Loucy (cell line): ENCODE measurements around the gene UNC50.

Source experiments
- H2AFZ ChIP-seq: fragments of 200-600 bp; sonication (generic); 2 replicates; pipeline ENCODE4 v1.6.0; 2016; ENCODE audit warnings: antibody characterized with exemption, mild to moderate bottlenecking, low read length, moderate library complexity
- H3F3A ChIP-seq: fragments of 200-600 bp; 2 replicates; pipeline ENCODE4 v1.6.0; 2016; ENCODE audit warnings: antibody characterized with exemption, low read depth, mild to moderate bottlenecking
- H3K27me3 ChIP-seq: fragments of 200-600 bp; sonication (generic); 2 replicates; pipeline ENCODE4 v1.6.1; 2014; ENCODE audit warnings: low read length, mild to moderate bottlenecking; ENCODE audit not compliant: insufficient read depth, poor library complexity, severe bottlenecking
- H3K36me3 ChIP-seq: fragments of 200-600 bp; sonication (generic); 2 replicates; pipeline ENCODE4 v1.6.1; 2016; ENCODE audit warnings: low read length; ENCODE audit not compliant: insufficient read depth
- H3K4me1 ChIP-seq: fragments of 200-600 bp; sonication (generic); 2 replicates; pipeline ENCODE4 v1.5.1; 2014; ENCODE audit warnings: low read length, mild to moderate bottlenecking; ENCODE audit not compliant: insufficient read depth, poor library complexity, severe bottlenecking
- H3K4me2 ChIP-seq: fragments of 200-600 bp; sonication (generic); 2 replicates; pipeline ENCODE4 v1.6.0; 2014; ENCODE audit warnings: antibody characterized with exemption, low read length, low read depth, mild to moderate bottlenecking; ENCODE audit not compliant: poor library complexity, severe bottlenecking
- H3K4me3 ChIP-seq: fragments of 200-600 bp; sonication (generic); 2 replicates; pipeline ENCODE4 v1.5.1; 2014; ENCODE audit warnings: low read length, mild to moderate bottlenecking, mixed read lengths; ENCODE audit not compliant: poor library complexity, severe bottlenecking
- H3K79me2 ChIP-seq: fragments of 200-600 bp; sonication (generic); 2 replicates; pipeline ENCODE4 v1.6.1; 2014; ENCODE audit warnings: low read length; ENCODE audit not compliant: insufficient read depth
- H3K9ac ChIP-seq: fragments of 200-600 bp; sonication (generic); 2 replicates; pipeline ENCODE4 v1.6.0; 2014; ENCODE audit warnings: mild to moderate bottlenecking, low read depth, low read length, moderate library complexity; ENCODE audit not compliant: poor library complexity, severe bottlenecking
- H3K9me2 ChIP-seq: fragments of 200-600 bp; sonication (generic); replicated peaks from 2 replicates; pipeline ENCODE4 v1.6.1; 2016; ENCODE audit warnings: low read depth, low read length, mixed read lengths
- H3K9me3 ChIP-seq: fragments of 200-600 bp; sonication (generic); 2 replicates; pipeline ENCODE4 v1.6.1; 2014; ENCODE audit warnings: mild to moderate bottlenecking, antibody characterized with exemption, low read length, low read depth; ENCODE audit not compliant: insufficient read depth
- H4K20me1 ChIP-seq: fragments of 200-600 bp; sonication (generic); 2 replicates; pipeline ENCODE4 v1.6.0; 2014; ENCODE audit warnings: antibody characterized with exemption, low read length, mild to moderate bottlenecking; ENCODE audit not compliant: insufficient read depth, poor library complexity, severe bottlenecking
- CTCF ChIP-seq: fragments of 200-600 bp; sonication (generic); conservative IDR thresholded peaks from 2 replicates; pipeline ENCODE4 v1.5.1; 2014; ENCODE audit warnings: mild to moderate bottlenecking, antibody characterized with exemption, low read length
- EZH2phosphoT487 ChIP-seq: fragments of 200-600 bp; IDR thresholded peaks from 2 replicates; pipeline ENCODE4 v1.6.1; 2018; ENCODE audit warnings: antibody characterized with exemption, mild to moderate bottlenecking, moderate library complexity, borderline replicate concordance

UNC50 gene

DNA sequence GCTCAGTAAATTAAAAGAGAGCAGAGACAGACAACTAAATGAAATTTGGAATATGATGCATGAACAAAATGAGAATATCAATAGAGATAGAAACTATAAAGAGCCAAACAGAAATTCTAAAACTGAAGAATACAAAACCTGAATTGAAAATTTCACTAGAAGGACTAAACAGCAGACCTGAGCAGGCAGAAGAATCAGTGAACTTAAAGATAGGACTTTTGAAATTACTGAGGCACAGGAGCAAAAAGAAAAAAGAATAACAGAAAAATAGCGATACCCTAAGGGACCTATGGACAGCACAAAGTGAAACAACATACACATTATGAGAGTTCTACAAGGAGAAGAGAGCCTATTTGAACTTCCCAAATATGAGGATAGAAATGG lies 41.6 kb downstream of the UNC50 start:
- H3K4me2 ChIP-seq, result no peak overlapping the region
- no peaks in the 10 kb centered on the region for H3K79me2 ChIP-seq
- peaks cover 14% of the 10 kb centered on the region; the same call in 1 of the 2 replicates for H3K36me3 ChIP-seq
- no peak overlapping the region for H3K4me3 ChIP-seq
- H3F3A ChIP-seq, result no peaks in the 10 kb centered on the region
- no peaks in the 10 kb centered on the region for H3K27me3 ChIP-seq
- H4K20me1 ChIP-seq, result no peaks in the 10 kb centered on the region
- H3K9me3 ChIP-seq, result no peaks in the 10 kb centered on the region
- no peaks in the 10 kb centered on the region for H3K9me2 ChIP-seq
- H3K9ac ChIP-seq, result no peak overlapping the region
- H2AFZ ChIP-seq, result no peak overlapping the region
- H3K4me1 ChIP-seq, result peaks cover 8% of the 10 kb centered on the region
- TF ChIP-seq CTCF, result no peak
- no peak for TF ChIP-seq EZH2phosphoT487

GRCh38 chr2:98650998-98651397 lies 42.6 kb downstream of the UNC50 start:
- no peaks in the 10 kb centered on the region for H3K27me3 ChIP-seq
- H3K9ac ChIP-seq, result no peak overlapping the region
- peaks cover 15% of the 10 kb centered on the region for H3K4me1 ChIP-seq
- H3F3A ChIP-seq, result no peaks in the 10 kb centered on the region
- no peak for TF ChIP-seq CTCF
- no peak for TF ChIP-seq EZH2phosphoT487
- peaks cover 14% of the 10 kb centered on the region; the same call in 1 of the 2 replicates for H3K36me3 ChIP-seq
- H4K20me1 ChIP-seq, result no peaks in the 10 kb centered on the region
- H3K9me3 ChIP-seq, result no peaks in the 10 kb centered on the region
- no peak overlapping the region for H3K4me3 ChIP-seq
- no peaks in the 10 kb centered on the region for H3K9me2 ChIP-seq
- no peak overlapping the region for H3K4me2 ChIP-seq
- no peak overlapping the region for H2AFZ ChIP-seq
- H3K79me2 ChIP-seq, result no peaks in the 10 kb centered on the region

DNA sequence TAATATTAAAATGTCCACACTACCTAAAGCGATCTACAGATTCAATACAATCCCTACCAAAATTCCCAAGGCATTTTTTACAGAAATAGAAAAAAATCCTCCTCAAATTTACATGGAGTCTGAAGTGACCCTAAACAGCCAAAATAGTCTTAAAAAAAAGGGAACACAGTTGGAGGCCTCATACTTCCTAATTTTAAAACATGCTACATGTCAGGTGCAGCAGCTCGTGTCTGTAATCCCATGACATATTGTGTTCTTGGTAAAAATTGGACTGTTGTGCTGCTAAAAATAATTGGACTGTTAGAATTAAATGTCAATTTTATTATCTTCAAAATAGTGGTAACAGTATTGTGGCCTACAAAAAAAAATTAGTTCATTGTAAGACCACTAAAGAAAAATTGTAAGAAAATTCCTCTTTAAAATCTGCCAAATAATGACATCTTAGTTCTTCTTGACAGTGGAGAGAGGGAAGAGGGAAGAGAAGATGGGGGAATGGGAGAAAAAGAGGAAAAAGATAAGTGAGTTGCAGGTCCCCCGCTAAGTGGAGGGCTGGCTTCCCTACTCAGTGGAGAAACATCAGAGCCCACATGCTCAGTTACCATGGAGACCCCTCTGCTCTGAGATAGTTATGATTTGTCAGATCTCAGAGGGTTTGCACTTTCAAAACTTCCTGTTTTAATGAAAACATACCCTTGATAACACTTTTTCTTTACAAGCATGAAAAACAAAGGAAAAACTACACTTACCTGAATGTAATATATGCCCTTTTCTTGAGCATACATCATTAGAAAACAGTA lies 46.5 kb downstream of the UNC50 start:
- H4K20me1 ChIP-seq, result no peaks in the 10 kb centered on the region
- no peaks in the 10 kb centered on the region for H3F3A ChIP-seq
- no peak overlapping the region for H3K9ac ChIP-seq
- H3K4me2 ChIP-seq, result peak overlapping the region; percentile 30
- no peaks in the 10 kb centered on the region for H3K9me2 ChIP-seq
- peaks cover 25% of the 10 kb centered on the region for H3K4me1 ChIP-seq
- H3K27me3 ChIP-seq, result no peaks in the 10 kb centered on the region
- no peak for TF ChIP-seq EZH2phosphoT487
- no peak for TF ChIP-seq CTCF
- no peaks in the 10 kb centered on the region for H3K9me3 ChIP-seq
- H3K36me3 ChIP-seq, result no peaks in the 10 kb centered on the region
- no peak overlapping the region for H3K4me3 ChIP-seq
- no peaks in the 10 kb centered on the region for H3K79me2 ChIP-seq
- no peak overlapping the region for H2AFZ ChIP-seq
